GM18520 (cell line): ENCODE measurements around the gene MBD3L2.
"Not testable (repeated sequence)": the region's sequence is repeated elsewhere in the genome, so short reads cannot be mapped to it uniquely, and the experiment has no call there.

Experiments
- ATAC-seq: cut with Tn5 transposase; IDR thresholded peaks from one replicate; pipeline ENCODE4 v1.9.1; 2021; ENCODE audit not compliant: unreplicated experiment

Gene MBD3L2

DNA sequence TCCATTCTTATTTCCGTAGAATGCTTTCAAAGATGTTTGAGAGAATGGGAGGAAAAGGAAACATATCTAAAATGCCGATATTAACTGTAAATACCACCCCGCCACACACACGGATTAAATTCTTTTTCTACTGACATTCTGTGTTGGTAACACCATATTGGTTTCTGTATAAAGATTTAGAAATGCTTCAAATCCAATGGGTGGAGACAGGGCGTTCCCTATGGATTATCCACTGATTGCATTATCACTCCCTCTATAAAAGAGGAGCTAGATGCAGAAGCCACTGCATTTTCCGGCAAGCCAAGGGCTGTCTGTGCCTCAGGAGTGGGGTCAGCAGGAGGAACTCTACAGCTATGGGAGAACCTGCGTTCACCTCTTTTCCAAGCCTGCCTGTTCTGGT is at the start of gene MBD3L2:
Gene MBD3L2 (plus strand): TSS at position 301 of the 400 bp plus-strand sequence. CDS start 53 bp downstream, at position 354.
- ATAC-seq: not testable (repeated sequence)

DNA sequence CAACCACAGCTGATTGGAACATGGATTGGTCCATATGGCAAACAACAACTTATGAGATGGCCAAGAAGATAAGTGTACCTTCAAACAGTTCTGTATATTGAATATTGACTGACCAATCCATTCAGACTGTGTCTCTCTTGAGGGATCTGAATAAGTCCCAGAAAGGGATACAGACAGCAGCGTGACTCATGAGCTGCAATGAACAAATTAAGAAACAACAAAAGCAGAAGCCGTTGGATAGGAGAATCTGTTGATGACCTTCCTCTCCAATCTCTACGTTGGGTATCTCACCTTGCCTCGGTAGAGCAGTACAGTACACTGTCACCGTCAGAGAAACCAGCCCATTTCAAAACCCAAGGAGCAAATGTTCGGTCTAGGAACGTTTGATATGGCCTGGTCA is 49.2 kb upstream of the MBD3L2 start:
- no peak for ATAC-seq

DNA sequence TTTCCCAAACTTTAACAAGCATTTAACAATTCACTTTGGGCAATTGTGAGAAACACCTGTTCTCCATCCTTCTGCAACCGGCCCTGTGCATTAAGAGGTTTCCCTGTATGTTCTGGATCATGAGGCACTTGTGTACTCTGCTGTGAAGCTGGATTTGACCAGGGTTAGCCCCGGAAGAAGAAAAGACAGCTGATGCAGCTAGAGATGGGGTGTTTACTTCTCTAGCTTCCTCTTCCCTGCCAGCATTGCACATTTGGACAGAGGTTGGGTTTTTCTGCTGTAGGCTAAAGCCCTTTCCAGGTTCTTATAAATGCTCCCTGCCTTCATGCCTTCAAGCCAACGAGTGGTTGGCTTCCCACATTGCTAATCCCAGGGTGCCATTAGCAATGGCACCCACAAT is 48.8 kb upstream of the MBD3L2 start:
- no peak for ATAC-seq

DNA sequence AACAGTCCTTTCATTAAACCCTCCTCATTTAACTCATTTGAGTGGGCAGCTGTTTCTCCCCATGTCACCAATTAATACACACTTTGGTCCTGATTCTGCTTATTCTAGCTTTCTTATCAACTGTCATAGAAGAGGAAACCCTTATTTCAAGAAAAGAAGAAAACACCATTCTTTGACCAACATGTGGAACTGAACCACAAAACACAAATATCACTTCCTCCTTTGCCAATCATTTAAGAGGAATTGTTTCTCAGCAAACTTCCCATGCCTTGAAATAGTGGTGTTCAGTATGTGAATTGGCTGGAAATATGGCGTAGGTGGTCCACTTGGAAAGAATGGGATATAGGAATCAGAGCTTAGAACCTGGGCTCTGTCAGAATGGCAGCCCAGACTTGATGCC is 48.3 kb upstream of the MBD3L2 start:
- ATAC-seq: no peak

DNA sequence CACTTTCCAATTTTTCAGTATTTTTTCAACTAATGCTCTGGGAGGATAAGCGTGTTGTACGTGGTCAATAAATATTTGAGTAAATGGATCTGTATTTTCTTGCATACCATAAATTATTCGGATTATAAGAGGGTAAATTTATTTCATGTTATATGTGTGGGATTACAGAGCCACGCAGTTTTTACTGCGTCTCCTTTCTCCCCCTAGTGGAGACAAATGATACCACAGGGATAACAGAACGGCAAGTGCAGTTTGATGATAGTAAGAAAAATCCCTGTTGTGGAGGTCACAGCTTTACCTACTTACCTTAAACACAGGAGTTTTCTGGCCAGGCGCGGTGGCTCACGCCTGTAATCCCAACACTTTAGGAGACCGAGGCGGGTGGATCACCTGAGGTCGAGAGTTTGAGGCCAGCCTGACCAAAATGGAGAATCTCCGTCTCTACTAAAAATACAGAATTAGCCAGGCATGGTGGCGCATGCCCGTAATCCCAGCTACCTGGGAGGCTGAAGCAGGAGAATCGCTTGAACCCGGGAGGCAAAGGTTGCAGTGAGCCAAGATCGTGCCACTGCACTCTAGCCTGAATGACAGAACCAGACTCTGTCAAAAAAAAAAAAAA is 44.7 kb upstream of the MBD3L2 start:
- ATAC-seq: no peak

DNA sequence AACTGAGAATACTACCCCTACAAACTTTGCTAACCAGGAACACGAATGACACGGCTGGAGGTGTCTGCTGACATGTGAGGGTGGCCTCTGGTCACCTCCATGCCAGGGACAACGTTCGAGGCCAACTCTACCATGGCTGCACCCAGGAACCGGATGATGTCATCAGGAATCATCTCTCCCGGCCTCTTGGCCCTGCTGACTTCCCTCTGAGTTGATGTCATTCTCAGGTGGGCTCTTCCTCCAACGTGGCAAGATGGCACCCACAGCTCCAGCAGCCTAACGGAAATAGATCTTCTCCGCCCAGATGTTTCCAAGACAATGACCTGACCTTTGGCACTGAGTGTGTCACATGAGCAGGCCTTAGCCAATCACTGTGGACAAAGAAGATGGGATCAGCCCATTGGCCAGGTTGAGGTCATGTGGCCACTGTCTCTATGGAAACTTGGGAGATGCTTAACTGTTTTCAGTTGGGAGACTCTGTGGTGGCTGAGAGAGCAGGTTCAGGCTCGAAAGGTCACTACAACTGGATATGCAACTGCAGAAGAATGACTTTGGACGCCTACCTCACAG is 42.9 kb upstream of the MBD3L2 start:
- no peak for ATAC-seq

DNA sequence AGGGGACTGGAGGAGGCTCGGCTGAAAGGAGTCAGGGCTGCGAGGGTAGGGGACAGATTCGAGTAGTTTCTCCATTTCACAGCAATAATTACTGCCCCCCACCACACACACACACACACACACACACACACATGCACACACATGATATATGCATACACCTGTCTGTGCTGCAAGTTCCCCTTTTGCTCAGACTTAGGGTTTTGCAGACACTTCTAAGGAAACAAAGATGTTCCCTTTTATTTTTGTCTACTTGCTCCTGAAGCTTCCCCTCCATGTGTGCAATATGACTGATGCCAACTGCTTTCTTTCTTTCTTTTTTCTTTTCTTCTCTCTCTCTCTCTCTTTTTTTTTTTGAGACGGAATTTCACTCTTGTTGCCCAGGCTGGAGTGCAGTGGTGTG is 41.3 kb upstream of the MBD3L2 start:
- ATAC-seq: no peak

DNA sequence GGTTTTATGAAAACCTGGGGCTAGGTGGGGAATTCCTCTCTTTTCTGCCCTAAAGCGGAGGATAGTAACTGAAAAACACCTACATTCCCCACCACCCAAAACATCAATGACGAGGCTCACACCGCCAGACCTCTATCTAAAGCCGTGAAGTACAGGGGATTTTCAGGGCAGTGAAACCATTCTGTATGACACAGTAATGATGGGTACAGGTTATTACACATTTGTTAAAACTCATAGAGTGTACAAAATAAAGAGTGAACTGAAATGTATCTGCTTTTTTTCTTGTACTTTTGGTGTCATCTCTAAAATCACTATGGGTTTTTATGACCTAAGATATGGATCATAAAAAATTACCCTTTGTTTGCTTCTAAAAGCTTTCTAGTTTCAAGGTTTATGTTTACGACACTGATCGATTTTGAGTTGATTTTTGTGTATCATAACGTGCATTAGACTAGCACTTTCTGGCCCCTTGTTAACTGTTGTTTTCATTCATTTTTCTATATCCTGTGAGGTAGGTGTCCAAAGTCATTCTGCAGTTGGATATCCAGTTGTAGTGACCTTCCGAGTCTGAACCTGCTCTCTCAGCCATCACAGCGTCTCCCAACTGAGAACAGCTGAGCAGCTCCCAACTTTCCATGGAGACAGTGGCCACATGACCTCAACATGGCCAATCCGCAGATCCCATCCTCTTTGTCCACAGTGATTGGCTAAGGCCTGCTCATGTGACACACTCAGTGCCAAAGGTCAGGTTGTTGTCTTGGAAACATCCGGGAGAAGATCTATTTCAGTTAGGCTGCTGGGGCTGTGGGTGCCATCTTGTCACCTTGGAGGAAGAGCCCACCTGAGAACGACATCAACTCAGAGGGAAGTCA is 38.2 kb upstream of the MBD3L2 start:
- no peak for ATAC-seq

DNA sequence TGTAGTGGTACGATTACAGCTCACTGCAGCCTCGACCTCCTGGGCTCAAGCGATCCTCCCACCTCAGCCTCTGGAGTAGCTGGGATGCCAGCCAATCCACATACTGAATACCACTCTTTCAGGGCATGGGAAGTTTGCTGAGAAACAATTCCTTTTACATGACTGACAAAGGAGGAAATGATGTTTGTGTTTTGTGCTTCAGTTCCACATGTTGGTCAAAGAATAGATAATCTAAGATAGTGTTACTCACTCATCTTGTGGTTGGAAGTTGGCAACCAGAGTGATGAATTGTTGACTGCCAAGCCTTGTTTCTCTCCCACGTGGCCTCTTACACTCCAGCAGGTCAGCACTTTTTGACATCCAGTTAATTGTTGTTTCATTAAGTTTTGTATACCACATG is 35.4 kb upstream of the MBD3L2 start:
- peak; percentile 45 for ATAC-seq

DNA sequence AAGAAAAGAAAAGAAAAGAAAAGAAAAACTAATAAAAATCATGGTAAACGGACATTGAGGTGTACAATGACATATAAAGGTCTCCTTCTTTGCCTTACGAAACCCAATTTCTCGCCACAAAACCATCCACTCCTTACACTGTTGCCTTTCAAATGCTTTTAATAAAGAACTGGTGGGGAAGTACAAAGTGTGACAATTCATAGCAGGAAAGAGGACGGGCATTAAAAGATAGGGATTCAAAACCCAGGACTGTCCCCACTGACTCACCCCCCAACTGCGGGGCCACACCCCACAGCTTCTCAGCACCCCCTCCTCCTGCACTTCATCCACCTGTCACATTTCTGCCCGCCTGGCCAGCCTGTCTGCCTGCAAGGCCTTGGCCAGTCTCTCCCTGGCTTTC is 30.3 kb upstream of the MBD3L2 start:
- no peak for ATAC-seq

DNA sequence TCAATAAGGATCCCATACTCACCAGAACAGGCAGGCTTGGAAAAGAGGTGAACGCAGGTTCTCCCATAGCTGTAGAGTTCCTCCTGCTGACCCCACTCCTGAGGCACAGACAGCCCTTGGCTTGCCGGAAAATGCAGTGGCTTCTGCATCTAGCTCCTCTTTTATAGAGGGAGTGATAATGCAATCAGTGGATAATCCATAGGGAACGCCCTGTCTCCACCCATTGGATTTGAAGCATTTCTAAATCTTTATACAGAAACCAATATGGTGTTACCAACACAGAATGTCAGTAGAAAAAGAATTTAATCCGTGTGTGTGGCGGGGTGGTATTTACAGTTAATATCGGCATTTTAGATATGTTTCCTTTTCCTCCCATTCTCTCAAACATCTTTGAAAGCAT is 27.8 kb upstream of the MBD3L2 start, which contains the start of gene MBD3L2B:
Gene MBD3L2B (minus strand): TSS at position 101 of the 400 bp plus-strand sequence. CDS start 34 bp downstream, at position 67.
- not testable (repeated sequence) for ATAC-seq

DNA sequence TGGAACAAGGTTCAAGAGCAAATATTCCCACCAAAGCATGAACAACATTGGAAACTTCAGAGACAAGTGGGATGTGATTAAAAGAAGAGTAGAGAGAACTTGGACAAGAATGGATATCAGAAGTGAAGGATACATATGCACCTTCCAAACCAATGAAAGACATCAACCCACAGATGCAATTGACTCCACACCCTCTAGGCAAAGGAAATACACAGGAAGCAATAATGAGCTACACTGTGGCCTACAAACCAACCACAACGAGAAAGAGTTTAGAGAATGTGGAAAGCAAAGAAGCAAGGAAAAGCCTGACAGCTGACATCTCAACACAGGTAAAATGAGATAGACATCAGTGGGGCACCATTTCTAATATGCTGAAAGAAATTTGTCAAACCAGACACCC is 20.3 kb upstream of the MBD3L2 start:
- not testable (repeated sequence) for ATAC-seq

DNA sequence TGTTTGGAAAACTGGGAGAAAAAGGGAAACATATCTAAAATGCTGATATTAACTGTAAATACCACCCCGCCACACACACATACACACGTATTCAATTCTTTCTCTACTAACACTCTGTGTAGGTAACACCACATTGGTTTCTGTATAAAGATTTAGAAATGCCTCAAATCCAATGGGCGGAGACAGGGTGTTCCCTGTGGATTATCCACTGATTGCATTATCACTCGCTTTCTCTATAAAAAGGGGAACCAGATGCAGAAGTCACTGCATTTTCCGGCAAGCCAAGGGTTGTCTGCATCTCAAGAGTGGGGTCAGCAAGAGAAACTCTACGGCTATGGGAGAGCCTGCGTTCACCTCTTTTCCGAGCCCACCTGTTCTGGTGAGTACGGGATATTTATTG is 18.8 kb upstream of the MBD3L2 start, which contains the start of gene MBD3L5:
Gene MBD3L5 (plus strand): TSS at position 301 of the 400 bp plus-strand sequence. CDS start 34 bp downstream, at position 335.
- not testable (repeated sequence) for ATAC-seq

DNA sequence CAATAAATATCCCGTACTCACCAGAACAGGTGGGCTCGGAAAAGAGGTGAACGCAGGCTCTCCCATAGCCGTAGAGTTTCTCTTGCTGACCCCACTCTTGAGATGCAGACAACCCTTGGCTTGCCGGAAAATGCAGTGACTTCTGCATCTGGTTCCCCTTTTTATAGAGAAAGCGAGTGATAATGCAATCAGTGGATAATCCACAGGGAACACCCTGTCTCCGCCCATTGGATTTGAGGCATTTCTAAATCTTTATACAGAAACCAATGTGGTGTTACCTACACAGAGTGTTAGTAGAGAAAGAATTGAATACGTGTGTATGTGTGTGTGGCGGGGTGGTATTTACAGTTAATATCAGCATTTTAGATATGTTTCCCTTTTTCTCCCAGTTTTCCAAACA is 9.0 kb upstream of the MBD3L2 start, which contains the start of gene MBD3L4:
Gene MBD3L4 (minus strand): TSS at position 101 of the 400 bp plus-strand sequence. CDS start 35 bp downstream, at position 66.
- not testable (repeated sequence) for ATAC-seq

DNA sequence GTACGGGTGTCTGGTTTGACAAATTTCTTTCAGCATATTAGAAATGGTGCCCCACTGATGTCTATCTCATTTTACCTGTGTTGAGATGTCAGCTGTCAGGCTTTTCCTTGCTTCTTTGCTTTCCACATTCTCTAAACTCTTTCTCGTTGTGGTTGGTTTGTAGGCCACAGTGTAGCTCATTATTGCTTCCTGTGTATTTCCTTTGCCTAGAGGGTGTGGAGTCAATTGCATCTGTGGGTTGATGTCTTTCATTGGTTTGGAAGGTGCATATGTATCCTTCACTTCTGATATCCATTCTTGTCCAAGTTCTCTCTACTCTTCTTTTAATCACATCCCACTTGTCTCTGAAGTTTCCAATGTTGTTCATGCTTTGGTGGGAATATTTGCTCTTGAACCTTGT is 7.6 kb upstream of the MBD3L2 start:
- not testable (repeated sequence) for ATAC-seq

DNA sequence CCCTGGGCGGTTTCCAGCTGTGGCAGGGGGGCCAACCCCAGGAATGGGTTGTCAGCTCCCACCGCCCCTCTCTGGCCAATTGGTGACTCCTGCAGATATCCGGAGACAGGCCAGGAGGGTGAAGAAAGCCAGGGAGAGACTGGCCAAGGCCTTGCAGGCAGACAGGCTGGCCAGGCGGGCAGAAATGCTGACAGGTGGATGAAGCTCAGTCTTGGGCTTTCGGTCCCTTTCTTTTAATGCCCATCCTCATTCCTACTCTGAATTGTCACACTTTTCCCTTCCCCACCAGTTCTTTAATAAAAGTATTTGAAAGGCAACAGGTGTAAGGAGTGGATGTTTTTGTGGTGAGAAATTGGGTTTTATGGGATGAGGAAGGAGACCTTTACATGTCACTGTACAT is 2.3 kb downstream of the MBD3L2 start:
- not testable (repeated sequence) for ATAC-seq

DNA sequence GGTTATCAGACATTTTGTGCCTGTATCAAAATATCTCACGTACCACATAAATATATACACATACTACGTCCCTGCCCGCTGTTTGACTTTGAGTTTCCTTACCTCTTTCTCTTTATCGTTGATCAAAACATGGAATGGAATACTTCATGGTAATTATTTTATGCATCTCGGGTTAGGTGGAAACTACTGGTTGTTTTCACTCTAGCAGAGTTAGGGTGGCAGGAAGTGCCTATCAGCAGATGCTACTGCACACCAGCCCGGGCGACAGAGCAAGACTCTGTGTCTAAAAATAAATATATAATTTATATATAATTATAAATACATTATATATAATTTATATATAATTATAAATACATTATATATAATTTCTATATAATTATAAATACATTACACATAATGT is 3.8 kb downstream of the MBD3L2 start:
- not testable (repeated sequence) for ATAC-seq

DNA sequence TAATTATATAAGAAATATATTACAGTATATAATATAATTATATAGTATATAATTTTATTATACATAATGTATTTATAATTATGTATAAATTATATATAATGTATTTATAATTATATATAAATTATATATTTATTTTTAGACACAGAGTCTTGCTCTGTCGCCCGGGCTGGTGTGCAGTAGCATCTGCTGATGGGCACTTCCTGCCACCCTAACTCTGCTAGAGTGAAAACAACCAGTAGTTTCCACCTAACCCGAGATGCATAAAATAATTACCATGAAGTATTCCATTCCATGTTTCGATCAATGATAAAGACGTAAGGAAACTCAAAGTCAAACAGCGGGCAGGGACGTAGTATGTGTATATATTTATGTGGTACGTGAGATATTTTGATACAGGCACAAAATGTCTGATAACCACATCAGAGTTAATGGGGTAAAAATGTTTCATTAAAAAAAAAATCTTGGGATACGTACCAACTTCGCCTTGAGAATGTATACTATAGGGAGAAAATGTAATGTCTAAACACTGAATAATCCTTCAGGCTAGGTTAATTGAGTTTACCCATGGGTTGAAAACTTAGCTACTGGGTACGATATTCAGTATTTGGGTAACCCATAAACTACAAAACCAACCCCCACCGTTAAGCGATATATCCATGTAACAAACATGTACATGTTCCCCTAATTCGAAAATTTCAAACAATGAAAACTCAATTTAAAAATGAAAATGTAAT is 5.7 kb downstream of the MBD3L2 start:
- ATAC-seq: not testable (repeated sequence)

DNA sequence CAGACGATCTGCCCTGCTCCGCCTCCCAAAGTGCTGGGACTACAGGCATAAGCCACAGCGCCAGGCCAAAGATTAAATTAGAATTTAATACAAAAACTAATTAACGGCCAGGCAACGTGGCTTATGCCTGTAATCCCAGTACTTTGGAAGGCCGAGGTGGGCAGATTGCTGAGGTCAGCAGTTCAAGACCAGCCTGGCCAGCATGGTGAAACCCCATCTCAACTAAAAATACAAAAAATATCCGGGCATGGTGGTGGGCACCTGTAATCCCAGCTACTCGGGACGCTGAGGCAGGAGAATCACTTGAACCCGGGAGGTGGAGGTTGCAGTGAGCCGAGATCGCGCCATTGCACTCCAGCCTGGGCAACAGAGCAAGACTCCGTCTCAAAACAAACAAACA is 6.6 kb downstream of the MBD3L2 start:
- not testable (repeated sequence) for ATAC-seq

DNA sequence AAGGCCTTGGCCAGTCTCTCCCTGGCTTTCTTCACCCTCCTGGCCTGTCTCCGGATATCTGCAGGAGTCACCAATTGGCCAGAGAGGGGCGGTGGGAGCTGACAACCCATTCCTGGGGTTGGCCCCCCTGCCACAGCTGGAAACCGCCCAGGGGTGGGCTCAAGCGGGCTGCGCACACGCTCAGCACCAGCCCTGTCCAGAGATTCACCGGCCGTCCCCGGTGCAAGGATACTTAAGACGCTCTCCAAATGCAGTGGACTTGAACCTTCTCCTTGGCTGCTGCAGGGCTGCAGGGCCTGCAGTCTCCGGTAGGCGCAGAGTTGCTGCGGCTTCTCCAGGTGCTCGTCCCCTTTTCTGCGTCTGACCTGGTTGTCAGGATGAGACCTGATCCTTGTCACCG is 7.2 kb downstream of the MBD3L2 start:
- not testable (repeated sequence) for ATAC-seq

DNA sequence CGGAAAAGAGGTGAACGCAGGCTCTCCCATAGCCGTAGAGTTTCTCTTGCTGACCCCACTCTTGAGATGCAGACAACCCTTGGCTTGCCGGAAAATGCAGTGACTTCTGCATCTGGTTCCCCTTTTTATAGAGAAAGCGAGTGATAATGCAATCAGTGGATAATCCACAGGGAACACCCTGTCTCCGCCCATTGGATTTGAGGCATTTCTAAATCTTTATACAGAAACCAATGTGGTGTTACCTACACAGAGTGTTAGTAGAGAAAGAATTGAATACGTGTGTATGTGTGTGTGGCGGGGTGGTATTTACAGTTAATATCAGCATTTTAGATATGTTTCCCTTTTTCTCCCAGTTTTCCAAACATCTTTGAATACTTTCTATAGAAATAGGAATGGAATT is 9.5 kb downstream of the MBD3L2 start, which contains the start of gene MBD3L3:
Gene MBD3L3 (minus strand): TSS at position 101 of the 400 bp plus-strand sequence. CDS start 71 bp downstream, at position 30.
- ATAC-seq: not testable (repeated sequence)
